GM21528 (cell line): Measurements from ENCODE around the gene CALN1.
"Not testable (repeated sequence)": the region's sequence is repeated elsewhere in the genome, so short reads cannot be mapped to it uniquely, and the experiment has no call there.

Source experiments
- ATAC-seq: cut with Tn5 transposase; IDR thresholded peaks from one replicate; pipeline ENCODE4 v1.9.1; 2021; ENCODE audit warnings: mild to moderate bottlenecking, moderate library complexity; ENCODE audit not compliant: unreplicated experiment, low FRiP score

Gene CALN1

GRCh38 chr7:72112992-72113391 lies 299.1 kb downstream of the CALN1 start:
- no peak for ATAC-seq

- no peak for ATAC-seq
Observed at GRCh38 chr7:72112530-72112929, 299.6 kb downstream of the CALN1 start.

- no peak for ATAC-seq
Observed at GRCh38 chr7:72111086-72111485, 301.1 kb downstream of the CALN1 start.

- no peak for ATAC-seq
Observed at GRCh38 chr7:72109566-72109965, 302.6 kb downstream of the CALN1 start.

GRCh38 chr7:72106405-72106804 lies 305.7 kb downstream of the CALN1 start:
- ATAC-seq, result no peak

GRCh38 chr7:72101444-72101843 lies 310.7 kb downstream of the CALN1 start:
- ATAC-seq, result no peak

- no peak for ATAC-seq
Observed at GRCh38 chr7:72099784-72100183, 312.4 kb downstream of the CALN1 start.

- ATAC-seq, result no peak
Observed at GRCh38 chr7:72098807-72099580, 313.1 kb downstream of the CALN1 start.

- ATAC-seq, result no peak
Observed at GRCh38 chr7:72097226-72097625, 314.9 kb downstream of the CALN1 start.

- ATAC-seq, result no peak
Observed at GRCh38 chr7:72092769-72093168, 319.4 kb downstream of the CALN1 start.

GRCh38 chr7:72087926-72088325 lies 324.2 kb downstream of the CALN1 start:
- ATAC-seq, result no peak

- ATAC-seq, result no peak
Observed at GRCh38 chr7:72080865-72081510, 331.1 kb downstream of the CALN1 start.

GRCh38 chr7:72080341-72080766 lies 331.8 kb downstream of the CALN1 start:
- ATAC-seq, result no peak

GRCh38 chr7:72078856-72079255 lies 333.3 kb downstream of the CALN1 start:
- no peak for ATAC-seq

- ATAC-seq, result no peak
Observed at GRCh38 chr7:72078301-72078700, 333.8 kb downstream of the CALN1 start.

- no peak for ATAC-seq
Observed at GRCh38 chr7:72077786-72078185, 334.4 kb downstream of the CALN1 start.

- ATAC-seq, result no peak
Observed at GRCh38 chr7:72072901-72073300, 339.2 kb downstream of the CALN1 start.

- no peak for ATAC-seq
Observed at GRCh38 chr7:72069263-72069662, 342.9 kb downstream of the CALN1 start.

- not testable (repeated sequence) for ATAC-seq
Observed at GRCh38 chr7:72065764-72066163, 346.4 kb downstream of the CALN1 start.

- ATAC-seq, result no peak
Observed at GRCh38 chr7:72064916-72065315, 347.2 kb downstream of the CALN1 start.

- ATAC-seq, result no peak
Observed at GRCh38 chr7:72063330-72063729, 348.8 kb downstream of the CALN1 start.

- no peak for ATAC-seq
Observed at GRCh38 chr7:72062666-72063065, 349.5 kb downstream of the CALN1 start.
